Kidney glomerular epithelial cell (primary cell): ENCODE data around the gene SLC5A1.

Experiments
- DNase-seq: peaks from one replicate; lab custom pipeline; 2025; lab: John Stamatoyannopoulos, UW

The SLC5A1 gene

GRCh38 chr22:32042924-32043323 lies at the start of gene SLC5A1:
Gene SLC5A1 (plus strand): TSS chr22:32043261. CDS start chr22:32043282, 21 bp downstream.
- no peak for DNase-seq

GRCh38 chr22:31995046-31995445 lies 48.0 kb upstream of the SLC5A1 start:
- DNase-seq, result no peak

- DNase-seq, result no peak
Observed at GRCh38 chr22:31995807-31996206, 47.3 kb upstream of the SLC5A1 start.

GRCh38 chr22:31998784-31999385 lies 44.2 kb upstream of the SLC5A1 start:
- no peak for DNase-seq

GRCh38 chr22:32000181-32000580 lies 42.9 kb upstream of the SLC5A1 start:
- no peak for DNase-seq

- peak; percentile 49 for DNase-seq
Observed at GRCh38 chr22:32005453-32005852, 37.6 kb upstream of the SLC5A1 start.

- DNase-seq, result no peak
Observed at GRCh38 chr22:32013200-32013599, 29.9 kb upstream of the SLC5A1 start.

- no peak for DNase-seq
Observed at GRCh38 chr22:32016081-32016480, 27.0 kb upstream of the SLC5A1 start.

GRCh38 chr22:32018056-32018455 lies 25.0 kb upstream of the SLC5A1 start:
- peak; percentile 6 for DNase-seq

- peak; percentile 98 for DNase-seq
Observed at GRCh38 chr22:32020117-32020516, 22.9 kb upstream of the SLC5A1 start.

- no peak for DNase-seq
Observed at GRCh38 chr22:32021716-32022115, 21.3 kb upstream of the SLC5A1 start.

GRCh38 chr22:32023251-32023827 lies 19.7 kb upstream of the SLC5A1 start:
- DNase-seq, result no peak

- no peak for DNase-seq
Observed at GRCh38 chr22:32024796-32025195, 18.3 kb upstream of the SLC5A1 start.

- DNase-seq, result no peak
Observed at GRCh38 chr22:32030518-32031247, 12.4 kb upstream of the SLC5A1 start.

- DNase-seq, result no peak
Observed at GRCh38 chr22:32031466-32031865, 11.6 kb upstream of the SLC5A1 start.

- no peak for DNase-seq
Observed at GRCh38 chr22:32034275-32034674, 8.8 kb upstream of the SLC5A1 start.

- no peak for DNase-seq
Observed at GRCh38 chr22:32037236-32037635, 5.8 kb upstream of the SLC5A1 start.

GRCh38 chr22:32040324-32040904 lies 2.6 kb upstream of the SLC5A1 start:
- no peak for DNase-seq

GRCh38 chr22:32043391-32043790 lies 330 bp downstream of the SLC5A1 start:
- DNase-seq, result no peak

- no peak for DNase-seq
Observed at GRCh38 chr22:32044477-32044876, 1.4 kb downstream of the SLC5A1 start.

- DNase-seq, result no peak
Observed at GRCh38 chr22:32044913-32045312, 1.9 kb downstream of the SLC5A1 start.

GRCh38 chr22:32048069-32048468 lies 5.0 kb downstream of the SLC5A1 start:
- DNase-seq, result no peak
